Measurements from ENCODE around the gene MALRD1.

Gene MALRD1

GRCh38 chr10:19668116-19668515, 619.5 kb downstream of the MALRD1 start:
- no peak overlapping the region for H3K4me3 ChIP-seq (ENCODE audit: low read depth, low read length)
- no peak for TF ChIP-seq CTCF (IDR thresholded peaks at IDR 0.05; ENCODE audit: borderline replicate concordance, insufficient read depth, low read depth, low read length)

DNA sequence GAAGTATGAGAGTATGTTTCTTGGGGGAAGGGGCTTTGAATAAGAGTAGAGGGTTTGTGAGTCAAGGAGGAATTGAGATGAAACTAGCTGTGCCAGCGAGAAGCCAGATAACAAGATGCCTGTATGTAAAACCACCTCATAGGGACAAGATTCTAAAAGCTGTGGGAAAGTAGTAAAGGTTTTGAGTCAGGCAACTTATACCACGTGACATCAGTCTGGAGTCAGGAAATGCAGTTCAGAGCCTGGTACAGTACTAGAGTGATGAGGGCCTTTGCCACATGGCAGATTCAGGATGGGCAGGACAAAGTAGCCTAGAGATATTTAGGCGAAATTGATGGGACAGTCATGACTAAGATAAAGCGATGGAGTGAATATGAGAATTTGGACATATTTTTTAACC, 627.5 kb downstream of the MALRD1 start:
- no peak for TF ChIP-seq CTCF (IDR thresholded peaks at IDR 0.05; ENCODE audit: borderline replicate concordance, insufficient read depth, low read depth, low read length)

GRCh38 chr10:19683356-19683755, 634.8 kb downstream of the MALRD1 start:
- no peak overlapping the region for H3K4me3 ChIP-seq (ENCODE audit: low read depth, low read length)
- no peak for TF ChIP-seq CTCF (IDR thresholded peaks at IDR 0.05; ENCODE audit: borderline replicate concordance, insufficient read depth, low read depth, low read length)

More for the DNA sequence above, 627.5 kb downstream of the MALRD1 start:
- no peak overlapping the region for H3K4me3 ChIP-seq (ENCODE audit: low read depth, low read length)

DNA sequence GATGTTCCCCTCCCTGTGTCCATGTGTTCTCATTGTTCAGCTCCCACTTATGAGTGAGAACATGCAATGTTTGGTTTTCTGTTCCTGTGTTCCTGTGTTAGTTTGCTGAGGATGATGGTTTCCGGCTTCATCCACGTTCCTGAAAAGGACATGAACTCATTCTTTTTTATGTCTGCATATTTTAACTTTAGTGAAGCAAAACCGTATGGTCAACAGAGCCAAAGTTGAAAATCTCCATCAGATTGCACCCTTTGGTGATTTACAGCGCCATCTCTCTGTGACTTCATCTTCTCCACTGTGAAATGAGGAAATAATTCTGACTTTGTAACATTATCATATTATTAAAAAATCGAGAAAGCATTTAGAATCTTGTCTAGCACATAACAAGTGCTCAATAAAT, 635.4 kb downstream of the MALRD1 start:
- no peak for TF ChIP-seq CTCF (IDR thresholded peaks at IDR 0.05; ENCODE audit: borderline replicate concordance, insufficient read depth, low read depth, low read length)
- H3K4me3 ChIP-seq (ENCODE audit: low read depth, low read length) = no peak overlapping the region

GRCh38 chr10:19688344-19688743, 639.7 kb downstream of the MALRD1 start:
- H3K4me3 ChIP-seq (ENCODE audit: low read depth, low read length) = no peak overlapping the region

DNA sequence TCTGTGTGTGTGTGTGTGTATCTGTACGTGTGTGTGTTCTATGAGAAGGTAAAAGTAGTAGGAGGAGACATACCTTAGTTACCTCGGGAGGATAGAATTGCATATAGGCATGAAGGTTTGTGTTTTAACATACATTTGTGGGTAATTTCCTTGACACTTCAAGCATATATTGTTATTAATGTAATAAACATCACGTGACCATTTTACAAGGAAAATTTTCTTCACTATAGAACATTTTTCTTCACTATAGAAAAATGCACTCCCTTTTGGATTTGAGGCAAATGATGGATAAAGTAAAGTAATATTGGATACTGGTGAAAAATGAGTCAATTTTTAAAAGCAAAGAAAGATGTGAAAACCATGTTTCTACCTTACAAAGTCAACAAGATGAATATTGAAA, 640.6 kb downstream of the MALRD1 start:
- no peak overlapping the region for H3K4me3 ChIP-seq (ENCODE audit: low read depth, low read length)
- no peak for TF ChIP-seq CTCF (IDR thresholded peaks at IDR 0.05; ENCODE audit: borderline replicate concordance, insufficient read depth, low read depth, low read length)

More at GRCh38 chr10:19688344-19688743, 639.7 kb downstream of the MALRD1 start:
- TF ChIP-seq CTCF (IDR thresholded peaks at IDR 0.05; ENCODE audit: borderline replicate concordance, insufficient read depth, low read depth, low read length) = no peak

DNA sequence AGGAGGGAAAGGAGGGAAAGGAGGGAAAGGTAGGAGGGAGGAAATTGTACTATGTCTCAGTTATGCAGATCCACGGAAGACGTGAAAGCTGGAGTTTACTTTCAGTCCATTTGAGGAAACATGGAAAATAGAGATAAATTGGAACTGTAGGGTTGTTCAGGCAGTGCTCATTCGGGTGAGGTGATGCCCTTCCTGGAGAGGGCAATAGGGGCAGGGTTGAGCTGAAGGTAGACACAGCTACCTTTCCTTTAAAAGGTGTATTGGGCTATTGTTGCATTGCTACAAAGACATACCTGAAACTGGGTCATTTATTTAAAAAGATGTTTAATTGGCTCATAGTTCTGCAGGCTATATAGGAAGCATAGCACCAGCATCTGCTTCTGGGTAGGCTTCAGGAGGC, 650.7 kb downstream of the MALRD1 start:
- TF ChIP-seq CTCF (IDR thresholded peaks at IDR 0.05; ENCODE audit: borderline replicate concordance, insufficient read depth, low read depth, low read length) = no peak

More for the DNA sequence above, 650.7 kb downstream of the MALRD1 start:
- no peak overlapping the region for H3K4me3 ChIP-seq (ENCODE audit: low read depth, low read length)
